ENCODE results near the gene C7orf57.

DNA sequence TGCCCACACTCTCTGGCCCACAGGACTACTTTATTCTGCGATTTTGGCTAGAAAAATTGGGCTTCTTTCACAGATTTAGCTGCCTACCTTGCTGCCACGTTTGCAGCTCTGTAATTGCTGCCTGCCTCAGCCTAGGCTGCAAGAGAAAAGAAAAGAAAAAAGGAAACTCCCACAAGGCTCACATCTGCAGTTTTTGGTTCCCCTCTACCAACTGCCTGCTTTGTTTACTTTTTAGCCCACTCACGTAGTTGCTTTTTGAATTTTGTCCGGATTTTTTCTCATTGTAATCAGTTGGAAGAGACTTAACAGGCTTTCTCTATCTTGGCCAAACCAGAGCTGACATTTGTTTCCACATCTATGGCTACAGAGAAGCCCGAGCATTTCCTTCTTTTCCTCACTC is 30.7 kb upstream of the C7orf57 start:
- TF ChIP-seq, protein P1, sequence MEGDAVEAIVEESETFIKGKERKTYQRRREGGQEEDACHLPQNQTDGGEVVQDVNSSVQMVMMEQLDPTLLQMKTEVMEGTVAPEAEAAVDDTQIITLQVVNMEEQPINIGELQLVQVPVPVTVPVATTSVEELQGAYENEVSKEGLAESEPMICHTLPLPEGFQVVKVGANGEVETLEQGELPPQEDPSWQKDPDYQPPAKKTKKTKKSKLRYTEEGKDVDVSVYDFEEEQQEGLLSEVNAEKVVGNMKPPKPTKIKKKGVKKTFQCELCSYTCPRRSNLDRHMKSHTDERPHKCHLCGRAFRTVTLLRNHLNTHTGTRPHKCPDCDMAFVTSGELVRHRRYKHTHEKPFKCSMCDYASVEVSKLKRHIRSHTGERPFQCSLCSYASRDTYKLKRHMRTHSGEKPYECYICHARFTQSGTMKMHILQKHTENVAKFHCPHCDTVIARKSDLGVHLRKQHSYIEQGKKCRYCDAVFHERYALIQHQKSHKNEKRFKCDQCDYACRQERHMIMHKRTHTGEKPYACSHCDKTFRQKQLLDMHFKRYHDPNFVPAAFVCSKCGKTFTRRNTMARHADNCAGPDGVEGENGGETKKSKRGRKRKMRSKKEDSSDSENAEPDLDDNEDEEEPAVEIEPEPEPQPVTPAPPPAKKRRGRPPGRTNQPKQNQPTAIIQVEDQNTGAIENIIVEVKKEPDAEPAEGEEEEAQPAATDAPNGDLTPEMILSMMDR (IDR thresholded peaks at IDR 0.05), result no peak
- no peak for TF ChIP-seq POLR2A (IDR thresholded peaks at IDR 0.05)
- no peak for TF ChIP-seq POLR2AphosphoS5 (IDR thresholded peaks at IDR 0.05)
